T-helper 9 cell (primary cell): ENCODE measurements around the gene LGALS4.
"Not testable (repeated sequence)": the region's sequence is repeated elsewhere in the genome, so short reads cannot be mapped to it uniquely, and the experiment has no call there.

Source experiments
- DNase-seq: peaks from one replicate; pipeline ENCODE4 v3.0.0-alpha.2; 2020

Gene LGALS4

DNA sequence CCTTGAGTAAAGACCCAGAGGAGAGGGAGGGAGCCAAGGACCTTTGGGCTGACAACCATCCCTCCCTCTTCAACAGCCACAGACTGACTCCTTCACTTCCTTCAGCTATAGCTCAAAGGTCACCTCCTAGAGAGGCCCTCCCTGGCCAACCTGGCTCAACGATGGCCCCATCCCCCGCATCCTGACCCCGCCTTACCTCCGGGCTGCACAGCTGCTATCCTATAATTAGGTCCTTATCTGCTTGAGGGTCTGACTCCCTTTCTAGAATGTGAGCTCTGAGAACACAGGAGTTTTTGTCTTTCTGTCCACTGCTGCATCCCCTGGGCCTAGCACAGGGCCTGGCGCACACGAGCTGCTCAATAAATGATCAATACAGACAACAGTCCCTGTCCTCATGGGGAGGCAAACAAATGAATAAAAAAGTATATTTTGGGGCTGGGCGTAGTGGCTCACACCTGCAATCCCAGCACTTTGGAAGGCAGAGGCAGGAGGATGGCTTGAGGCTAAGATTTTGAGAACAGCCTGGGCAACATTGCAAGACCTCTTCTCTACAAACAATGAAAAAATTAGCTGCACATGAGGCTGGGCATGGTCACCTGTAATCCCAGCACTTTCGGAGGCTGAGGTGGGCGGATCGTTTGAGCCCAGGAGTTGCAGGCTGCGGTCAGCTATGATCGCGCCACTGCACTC is 6.6 kb upstream of the LGALS4 start:
- DNase-seq: no peak

DNA sequence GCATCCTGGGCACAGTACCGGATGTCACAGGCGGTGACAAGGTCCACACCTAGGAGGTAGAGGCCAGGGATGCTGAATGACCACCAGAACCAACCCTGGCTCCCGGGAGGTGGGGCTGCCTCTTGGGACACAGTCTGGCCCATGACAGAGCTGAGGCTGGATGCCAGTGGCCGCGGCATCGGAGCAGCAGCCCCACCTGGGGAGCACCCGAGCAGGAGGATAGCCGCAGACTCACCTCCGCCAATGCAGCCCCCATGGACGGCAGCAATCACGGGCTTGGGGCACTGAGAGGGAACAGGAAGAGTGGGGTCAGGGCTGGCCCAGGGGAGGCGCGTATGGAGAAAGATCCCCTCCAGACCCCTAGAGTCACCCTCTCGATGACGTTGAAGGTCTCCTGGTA is 4.3 kb upstream of the LGALS4 start:
- DNase-seq: no peak

DNA sequence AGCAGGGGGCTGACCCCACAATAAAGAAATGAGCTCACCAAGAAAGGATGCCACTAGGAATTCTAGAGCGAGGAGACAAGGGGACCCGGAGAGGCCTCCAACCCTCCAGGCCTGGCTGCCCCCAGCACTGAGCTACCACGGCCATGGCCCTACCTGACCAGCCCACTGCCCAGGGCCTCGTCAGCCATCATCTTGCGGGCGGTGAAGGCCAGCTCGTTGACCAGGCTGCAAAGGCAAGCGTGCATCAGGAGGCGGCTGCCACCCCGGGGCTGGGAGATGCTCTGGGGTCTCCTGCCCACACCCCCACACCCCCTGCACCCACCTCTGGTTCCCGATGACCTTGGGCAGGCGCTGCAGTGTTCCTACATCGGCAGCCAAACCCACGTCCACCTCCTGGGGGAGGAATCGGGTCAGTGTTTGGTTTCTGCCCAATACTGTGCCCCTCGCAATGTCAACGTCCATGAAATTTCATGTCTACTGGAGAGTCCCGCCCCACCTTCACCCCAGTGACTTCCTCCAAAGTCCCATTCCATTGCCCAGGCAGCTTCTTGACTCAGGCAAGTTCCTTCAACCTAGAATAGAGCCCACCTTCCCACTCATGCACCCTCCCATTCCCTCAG is 3.5 kb upstream of the LGALS4 start:
- no peak for DNase-seq

DNA sequence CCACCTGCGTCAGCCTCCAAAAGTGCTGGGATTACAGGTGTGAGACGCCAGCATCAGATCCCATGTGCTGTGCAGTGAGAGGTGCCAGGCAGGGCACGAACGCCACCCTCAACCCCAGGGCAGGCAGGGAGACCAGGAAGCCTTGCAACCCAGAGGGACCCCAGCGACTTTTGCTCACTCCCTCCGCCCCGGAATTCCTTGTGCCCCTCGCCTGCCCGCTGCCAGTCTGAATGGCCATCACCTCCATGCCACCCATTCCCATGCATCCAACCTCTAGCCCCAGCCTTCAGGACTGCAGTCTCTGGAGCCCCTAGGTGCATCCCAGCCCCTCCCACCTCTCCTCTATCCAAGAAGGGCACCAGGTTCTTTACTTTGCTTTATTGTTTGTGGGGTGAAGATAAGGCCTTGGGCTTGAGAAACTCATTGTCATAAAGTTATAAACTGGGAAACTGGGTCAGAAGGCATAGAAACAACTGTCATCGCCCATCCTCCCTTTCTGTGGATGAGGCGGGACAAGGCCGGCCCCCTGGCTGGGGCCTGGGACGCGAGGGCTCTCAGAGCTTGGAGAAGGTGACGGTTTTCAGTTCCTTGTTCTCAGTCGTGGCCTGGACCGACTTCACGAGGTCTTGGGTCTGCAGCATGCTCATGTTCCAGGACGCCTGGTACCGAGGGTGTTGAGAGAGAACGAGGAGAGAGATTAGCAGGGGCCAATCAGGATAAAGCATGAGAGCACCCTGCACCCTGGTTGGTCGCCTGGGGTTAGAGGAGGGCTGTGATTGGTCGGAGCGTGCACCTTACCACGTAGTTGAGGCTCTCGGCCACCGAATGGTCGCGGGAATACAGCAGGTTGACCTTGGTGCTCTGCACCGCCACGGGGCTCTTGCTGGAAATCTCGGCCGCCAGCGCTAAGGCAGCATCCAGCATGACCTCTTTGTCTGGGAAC is 2.6 kb upstream of the LGALS4 start:
- DNase-seq: no peak

DNA sequence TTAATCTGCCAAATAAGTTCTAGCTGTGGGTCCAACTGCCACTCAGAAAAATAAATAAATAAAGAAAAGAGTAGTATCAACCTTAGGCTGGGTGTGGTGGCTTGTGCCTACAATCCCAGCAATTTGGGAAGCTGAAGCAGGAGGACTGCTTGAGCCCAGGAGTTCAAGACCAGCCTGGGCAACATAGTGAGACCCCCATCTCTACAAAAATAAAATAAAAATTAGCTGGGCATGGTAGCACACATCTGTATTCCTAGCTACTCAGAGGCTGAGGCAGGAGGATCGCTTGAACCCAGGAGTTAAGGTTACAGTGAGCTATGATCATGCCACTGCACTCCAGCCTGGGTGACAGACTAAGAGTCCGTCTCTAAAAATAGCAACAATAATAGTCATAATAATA is 1.2 kb upstream of the LGALS4 start:
- not testable (repeated sequence) for DNase-seq

DNA sequence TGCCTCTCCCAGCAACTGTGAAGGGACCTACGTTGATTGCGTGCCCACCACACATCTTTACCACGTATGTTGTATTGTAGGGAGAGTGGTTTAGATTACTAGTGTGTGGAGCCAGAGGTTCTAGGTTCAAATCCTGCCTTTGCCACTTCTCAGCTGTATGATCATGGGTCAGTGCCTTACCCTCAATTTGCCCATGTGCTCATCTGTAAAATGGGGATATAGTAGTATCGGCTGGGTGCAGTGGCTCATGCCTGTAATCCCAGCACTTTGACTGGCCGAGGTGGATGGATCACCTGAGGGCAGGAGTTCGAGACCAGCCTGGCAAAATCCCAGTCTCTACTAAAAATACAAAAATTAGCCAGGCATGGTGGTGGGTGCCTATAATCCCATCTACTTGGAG is 578 bp upstream of the LGALS4 start:
- DNase-seq: no peak

DNA sequence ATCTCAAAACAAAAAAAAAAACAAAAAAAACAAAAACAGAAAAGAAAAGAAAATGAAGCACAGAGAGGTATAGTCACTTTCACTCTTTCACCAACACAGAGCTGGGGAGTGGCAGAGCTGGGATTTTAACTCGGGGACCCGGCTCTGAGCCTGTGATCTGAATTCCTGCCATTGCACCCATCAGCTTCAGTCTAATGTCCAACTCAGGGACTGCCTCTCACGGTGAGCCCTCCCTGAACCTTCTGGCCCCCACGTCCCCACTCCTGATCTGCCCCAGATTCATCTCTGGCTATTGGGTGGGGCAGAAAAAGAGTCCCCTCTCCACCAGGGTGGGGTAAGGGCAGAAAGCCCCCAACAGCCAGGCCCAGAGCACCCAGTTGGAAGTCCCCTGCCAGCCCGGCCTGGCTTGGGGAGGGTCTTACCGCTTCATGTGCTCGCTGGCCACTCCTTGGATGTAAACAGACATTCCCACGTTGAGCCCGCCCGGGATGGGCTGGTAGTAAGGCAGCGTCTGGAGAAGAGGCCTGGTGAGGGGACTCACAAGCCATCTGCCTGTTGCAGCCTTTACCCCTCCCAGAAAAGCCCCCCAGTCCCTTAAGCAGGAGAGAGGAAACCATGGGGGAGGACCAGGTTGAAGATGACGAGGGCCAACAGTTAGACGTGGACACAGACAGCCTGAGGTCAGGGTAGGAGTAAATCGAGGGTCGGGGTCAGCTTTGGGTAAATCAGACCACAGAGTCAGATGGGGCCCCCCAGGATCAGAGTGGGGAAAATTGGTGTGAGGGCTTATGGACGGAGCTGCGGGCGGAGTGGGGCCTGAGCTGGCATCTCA is 520 bp downstream of the LGALS4 start:
- DNase-seq: no peak

DNA sequence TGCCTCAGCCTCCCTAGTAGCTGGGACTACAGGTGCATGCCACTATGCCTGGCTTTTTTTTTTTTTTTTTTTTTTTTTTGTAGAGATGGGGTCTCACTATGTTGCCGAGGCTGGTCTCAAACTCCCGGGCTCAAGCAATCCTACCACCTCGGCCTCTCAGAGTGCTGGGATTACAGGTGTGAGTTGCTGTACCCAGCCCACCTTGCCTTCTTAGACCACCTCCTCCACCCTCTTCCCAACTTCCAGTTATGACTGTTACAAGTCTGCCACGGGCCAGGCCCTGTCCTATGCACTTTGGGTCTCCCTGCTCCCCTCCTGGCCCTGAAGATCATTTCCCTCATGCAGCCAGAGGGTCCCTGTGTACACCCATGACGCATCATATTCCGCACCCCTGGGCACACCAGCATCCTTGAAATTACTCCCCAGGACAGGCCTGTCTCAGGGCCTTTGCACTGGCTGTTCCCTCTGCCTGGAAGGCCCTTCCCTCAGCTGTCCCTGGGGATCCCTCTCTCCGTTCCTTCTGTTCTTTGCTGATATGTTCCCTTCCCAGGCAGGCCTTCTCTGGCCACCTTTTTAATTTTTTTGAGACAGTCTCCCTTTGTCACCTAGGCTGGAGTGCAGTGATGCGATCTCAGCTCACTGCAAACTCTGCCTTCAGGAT is 3.0 kb downstream of the LGALS4 start:
- DNase-seq: no peak

DNA sequence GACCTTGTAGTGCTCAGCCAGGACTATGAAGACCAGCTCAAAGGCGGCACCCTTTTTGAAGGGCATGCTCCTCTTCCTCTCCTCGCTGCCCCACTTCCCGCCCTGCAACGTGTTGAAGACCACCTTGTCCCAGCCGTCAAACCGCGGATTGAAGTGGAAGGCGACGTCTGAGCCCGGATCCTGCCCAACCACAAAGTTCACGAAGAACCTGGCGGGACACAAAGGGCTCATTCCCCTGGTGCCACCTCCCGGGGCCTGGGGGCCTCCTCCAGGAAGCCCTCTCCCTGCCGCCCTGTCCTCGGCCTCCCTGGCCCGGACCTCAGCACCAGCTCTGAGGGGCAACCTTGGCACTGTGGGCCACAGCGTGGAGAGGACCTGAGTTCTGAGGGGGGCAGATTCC is 4.0 kb downstream of the LGALS4 start:
- DNase-seq: no peak

DNA sequence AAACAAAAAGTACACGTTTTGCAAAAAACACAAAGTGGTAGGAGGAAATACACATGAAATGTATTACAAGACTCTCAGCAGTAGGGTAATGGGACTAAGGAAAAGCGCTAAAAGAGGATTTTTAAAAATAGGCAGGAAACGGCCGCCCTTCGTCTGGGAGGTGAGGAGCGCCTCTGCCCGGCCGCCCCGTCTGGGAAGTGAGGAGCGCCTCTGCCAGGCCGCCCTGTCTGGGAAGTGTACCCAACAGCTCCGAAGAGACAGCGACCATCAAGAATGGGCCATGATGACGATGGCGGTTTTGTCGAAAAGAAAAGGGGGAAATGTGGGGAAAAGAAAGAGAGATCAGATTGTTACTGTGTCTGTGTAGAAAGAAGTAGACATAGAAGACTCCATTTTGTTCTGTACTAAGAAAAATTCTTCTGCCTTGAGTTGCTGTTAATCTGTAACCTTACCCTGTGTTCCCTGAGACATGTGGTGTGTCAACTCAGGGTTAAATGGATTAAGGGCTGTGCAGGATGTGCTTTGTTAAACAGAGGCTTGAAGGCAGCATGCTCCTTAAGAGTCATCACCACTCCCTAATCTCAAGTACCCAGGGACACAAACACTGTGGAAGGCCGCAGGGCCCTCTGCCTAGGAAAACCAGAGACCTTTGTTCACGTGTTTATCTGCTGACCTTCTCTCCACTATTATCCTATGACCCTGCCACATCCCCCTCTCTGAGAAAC is 5.2 kb downstream of the LGALS4 start:
- DNase-seq: not testable (repeated sequence)

DNA sequence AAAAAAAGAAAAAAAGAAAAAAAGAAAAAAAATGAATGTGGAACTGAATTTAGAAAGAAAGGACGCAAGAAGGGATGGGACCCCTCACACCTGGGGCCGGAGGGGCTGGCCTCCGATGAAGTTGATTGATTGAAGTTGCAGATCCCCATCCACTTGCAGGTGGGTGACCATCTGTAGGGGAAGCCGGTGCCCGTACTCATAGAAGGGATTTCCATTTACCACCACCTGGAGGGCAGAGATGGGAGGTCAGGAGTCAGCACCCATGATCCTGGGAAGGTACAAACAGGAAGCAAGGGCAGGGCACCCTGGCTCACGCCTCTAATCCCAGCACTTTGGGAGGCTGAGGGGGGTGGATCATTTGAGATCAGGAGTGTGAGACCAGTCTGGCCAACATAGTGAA is 6.4 kb downstream of the LGALS4 start:
- no peak for DNase-seq

DNA sequence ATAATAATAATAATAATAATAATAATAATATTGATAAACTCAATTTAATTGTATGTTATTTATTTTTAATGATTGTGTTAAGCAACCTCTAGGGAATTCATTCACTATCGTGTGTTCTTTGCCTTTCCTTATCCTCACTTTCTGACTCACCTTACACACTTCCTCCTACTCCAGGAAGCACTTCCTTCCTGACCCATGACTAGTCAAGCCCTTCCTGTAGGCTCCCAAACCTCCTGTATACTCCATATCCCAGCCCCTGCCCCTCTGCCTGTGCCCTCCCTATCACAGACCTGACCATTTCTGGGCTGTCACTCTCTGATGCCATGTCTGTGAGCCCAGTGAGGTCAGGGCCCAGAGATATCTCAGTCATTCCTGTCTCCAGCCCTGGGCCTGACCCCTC is 7.6 kb downstream of the LGALS4 start:
- DNase-seq: no peak

DNA sequence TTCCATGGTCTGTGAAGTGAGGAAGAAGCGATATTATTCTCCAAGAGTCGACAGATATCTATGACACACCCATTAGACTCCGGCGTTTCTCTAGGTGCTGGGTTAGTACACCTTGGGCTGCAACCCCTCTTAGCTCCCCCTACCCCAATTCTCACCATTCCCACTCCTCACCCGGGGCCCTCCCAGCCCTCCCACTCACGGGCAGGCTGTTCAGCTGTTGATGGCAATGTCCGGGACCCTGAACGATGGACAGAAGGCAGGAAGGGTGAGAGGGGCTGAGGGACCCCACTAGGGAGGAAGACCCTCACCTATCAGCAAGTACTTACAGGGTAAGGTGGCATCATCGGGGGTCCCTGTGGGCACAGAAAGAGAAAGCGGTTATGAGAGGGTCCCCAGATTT is 9.2 kb downstream of the LGALS4 start:
- no peak for DNase-seq

DNA sequence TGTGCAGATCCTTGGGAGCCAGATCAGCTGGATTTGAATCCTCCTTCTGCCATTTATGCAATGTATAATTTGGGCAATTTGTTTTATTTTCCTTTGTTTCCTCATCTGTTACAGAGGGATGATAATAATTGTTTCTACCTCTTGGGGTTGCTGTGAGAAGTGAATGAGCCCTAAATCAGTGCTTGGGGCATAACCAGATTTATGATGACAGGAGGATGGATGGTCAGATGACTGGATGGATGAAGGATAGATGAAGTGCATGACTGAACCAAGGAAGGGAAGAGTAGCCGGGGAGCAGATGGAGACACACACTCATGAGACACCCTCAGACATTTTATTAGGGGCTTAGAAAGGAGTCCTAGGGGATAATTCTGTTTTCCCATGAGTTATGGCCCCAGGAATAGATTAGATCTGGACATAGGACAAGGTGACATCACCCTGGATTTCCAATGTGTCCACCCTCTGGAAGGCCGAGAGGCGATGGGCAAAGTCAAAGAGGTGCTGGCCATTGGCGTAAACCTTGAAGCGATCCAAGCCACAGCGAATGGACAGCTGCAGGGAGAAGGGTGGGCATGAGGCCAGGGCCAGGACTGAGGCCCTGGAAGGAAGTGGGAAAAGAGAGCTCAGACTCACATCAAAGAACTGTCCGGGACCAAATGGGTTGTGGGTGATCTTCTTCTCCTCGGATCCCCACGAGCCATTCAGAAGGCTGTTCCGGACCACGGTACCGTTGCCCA is 11.2 kb downstream of the LGALS4 start:
- DNase-seq: no peak

DNA sequence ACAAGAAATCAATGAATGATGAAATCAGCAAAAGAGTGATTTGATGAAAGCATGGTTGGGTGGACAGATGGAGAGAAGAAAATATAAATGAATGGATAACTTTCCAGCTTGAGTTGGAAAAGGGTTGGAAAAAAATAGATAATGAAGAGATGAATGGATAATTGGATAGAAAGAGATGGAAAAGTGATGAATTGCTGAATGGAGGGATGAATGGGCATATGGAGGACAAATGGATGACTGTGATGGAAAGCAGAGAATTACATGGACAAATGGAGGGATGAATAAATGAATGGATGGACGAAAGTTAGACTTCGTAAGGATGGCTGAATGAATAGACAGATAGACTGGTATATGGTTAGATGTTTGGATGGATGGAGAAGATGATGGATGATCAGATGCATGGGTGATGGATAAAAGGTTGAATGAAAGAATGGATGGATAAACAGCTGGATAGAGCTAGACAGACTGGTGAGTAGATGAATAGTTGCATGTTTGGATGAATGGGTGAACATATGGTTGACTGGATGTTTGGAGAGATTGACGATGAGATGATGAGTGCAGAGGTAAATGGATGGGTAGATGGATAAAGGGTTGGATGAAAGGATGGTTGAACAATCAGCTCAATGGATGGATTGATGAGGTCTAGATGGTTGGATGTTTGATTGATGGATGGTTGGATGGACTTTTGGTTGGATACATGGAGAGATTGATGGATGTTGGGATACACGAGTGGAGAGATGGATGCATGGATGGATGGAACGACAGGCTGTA is 12.0 kb downstream of the LGALS4 start:
- no peak for DNase-seq

DNA sequence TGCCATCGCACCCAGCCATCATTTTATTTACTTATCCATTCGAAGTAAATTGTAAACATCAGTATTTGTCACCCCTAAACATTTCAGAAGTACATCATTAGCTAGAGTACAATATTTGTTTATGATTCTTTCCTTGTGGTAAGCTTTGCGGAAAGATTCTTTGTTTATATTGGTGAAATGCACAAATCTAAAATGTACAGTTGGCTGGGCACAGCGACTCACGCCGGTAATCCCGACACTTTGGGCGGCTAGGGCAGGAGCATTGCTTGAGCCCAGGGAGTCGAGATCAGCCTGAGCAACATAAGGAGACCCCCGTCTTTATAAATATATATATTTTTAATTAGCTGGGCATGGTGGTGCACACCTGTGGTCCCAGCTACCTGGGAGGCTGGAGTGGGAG is 13.6 kb downstream of the LGALS4 start:
- DNase-seq: no peak

DNA sequence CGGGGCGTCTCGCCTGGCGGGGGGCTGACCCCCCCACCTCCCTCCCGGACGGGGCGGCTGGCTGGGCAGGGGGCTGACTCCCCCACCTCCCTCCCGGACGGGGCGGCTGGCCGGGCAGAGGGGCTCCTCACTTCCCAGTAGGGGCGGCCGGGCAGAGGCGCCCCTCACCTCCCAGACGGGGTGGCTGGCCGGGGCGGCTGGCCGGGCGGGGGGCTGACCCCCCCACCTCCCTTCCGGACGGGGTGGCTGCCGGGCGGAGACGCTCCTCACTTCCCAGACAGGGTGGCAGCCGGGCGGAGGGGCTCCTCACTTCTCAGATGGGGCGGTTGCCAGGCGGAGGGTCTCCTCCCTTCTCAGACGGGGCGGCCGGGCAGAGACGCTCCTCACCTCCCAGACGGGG is 15.0 kb downstream of the LGALS4 start:
- DNase-seq: not testable (repeated sequence)

DNA sequence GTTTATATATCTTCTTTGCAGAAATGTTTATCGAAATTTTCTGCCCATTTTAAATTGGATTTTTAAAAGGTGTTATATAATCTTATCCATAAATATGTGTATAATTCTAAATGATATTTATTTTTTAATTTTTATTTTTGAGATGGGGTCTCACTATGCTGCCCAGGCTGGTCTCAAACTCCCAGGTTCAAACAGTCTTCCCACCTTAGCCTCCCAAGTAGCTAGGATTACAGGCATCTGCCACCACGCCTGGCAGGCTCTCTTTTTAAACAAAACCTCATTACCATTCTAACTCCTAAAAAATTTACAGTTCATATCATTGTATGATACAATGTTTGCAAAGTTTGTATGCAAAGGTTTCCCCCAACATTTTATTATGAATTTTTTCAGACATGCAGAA is 16.6 kb downstream of the LGALS4 start:
- no peak for DNase-seq

DNA sequence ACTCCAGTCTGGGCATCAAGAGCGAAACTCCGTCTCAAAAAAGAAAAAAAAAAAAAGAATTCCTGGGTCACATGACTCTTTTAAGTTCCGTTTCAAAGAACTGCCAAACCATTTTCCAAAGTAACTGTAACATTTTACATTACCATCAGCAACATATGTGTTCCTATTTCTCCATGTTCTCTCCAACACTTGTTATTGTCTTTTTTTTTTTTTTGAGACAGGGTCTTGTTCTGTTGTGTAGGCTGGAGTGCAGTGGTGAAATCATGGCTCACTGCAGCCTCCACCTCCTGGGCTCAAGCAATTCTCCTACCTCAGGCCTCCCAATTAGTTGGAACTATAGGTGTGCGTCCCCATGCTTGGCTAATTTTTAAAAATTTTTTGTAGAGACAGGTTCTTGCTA is 17.2 kb downstream of the LGALS4 start:
- no peak for DNase-seq

DNA sequence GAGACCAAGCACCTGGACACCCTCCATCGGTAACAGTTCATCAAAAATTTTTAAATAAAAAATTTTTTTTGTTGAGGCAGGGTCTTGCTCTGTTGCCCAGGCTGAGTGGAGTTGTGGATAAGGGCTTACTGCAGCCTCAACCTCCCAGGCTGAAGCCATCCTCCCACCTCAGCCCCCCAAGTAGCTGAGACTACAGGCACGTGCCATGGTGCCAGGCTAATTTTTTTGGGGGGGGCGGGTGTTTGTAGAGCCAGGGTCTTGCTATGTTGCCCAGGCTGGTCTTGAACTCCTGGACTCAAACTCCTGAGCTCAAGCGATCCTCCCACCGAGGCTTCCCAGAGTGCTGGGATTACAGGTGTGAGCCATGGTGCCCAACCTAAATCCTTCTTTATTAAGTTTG is 19.1 kb downstream of the LGALS4 start:
- DNase-seq: no peak
